ENCODE results near the gene HLA-A. TPM values are rescaled to one million over a fixed set of nuclear protein-coding genes. Genes with fewer than 3 reads are reported as not detected.

HLA-A gene
- total and polyA plus RNA-seq, 2 experiments from 2014 or later = 170 to 203 TPM

DNA sequence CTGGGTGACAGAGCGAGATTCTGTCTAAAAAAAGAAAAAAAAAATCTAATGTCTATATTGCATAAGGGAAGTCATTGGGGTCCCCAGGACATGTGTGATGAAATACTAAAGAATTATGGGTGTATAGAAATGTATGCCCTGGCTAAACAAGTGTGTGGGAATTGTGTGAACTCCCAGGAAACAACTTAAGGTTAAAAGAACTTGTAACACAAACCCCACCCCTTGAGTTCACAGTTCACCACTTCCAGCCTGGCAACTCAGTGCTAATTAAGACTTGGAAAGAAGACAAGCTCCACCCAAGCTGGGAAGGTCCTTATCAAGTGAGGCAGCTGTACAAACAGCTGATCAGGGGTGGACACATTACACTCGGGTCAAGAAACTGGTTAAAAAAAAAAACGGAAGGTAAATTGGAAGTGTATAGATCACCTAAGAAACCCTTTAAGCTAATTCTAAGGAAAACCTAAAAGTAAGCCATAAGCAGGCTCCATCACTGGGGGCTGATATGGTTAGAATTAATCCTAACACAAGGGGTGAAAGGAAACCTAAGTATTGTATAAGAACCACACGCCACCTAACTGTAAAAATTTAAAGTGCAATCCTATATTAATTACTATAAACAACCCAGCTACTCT lies 25.2 kb downstream of the HLA-A start:
- Mint-ChIP-seq H3K27me3 (ENCODE audit: insufficient read depth, low read depth, poor library complexity) (peaks cover 12% of the 10 kb centered on the region), H3K4me1 (peaks cover 59% of the 10 kb centered on the region), H3K36me3 (ENCODE audit: low read depth) (no peaks in the 10 kb centered on the region; the same call in 2 of the 3 replicates), H3K27ac (no peak overlapping the region), H3K4me3 (no peak overlapping the region), H3K9me3 (no peaks in the 10 kb centered on the region; the same call in 2 of the 3 replicates)
- peaks cover 37% of the 10 kb centered on the region for H3K4me1 ChIP-seq (ENCODE audit: insufficient read depth)
- TF ChIP-seq, protein P1, sequence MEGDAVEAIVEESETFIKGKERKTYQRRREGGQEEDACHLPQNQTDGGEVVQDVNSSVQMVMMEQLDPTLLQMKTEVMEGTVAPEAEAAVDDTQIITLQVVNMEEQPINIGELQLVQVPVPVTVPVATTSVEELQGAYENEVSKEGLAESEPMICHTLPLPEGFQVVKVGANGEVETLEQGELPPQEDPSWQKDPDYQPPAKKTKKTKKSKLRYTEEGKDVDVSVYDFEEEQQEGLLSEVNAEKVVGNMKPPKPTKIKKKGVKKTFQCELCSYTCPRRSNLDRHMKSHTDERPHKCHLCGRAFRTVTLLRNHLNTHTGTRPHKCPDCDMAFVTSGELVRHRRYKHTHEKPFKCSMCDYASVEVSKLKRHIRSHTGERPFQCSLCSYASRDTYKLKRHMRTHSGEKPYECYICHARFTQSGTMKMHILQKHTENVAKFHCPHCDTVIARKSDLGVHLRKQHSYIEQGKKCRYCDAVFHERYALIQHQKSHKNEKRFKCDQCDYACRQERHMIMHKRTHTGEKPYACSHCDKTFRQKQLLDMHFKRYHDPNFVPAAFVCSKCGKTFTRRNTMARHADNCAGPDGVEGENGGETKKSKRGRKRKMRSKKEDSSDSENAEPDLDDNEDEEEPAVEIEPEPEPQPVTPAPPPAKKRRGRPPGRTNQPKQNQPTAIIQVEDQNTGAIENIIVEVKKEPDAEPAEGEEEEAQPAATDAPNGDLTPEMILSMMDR (conservative IDR thresholded peaks at IDR 0.05; ENCODE audit: low read depth in 2 of 2) = peak in 1 of 2 experiments; percentile 24; a peak in 2 of 4 replicates
- TF ChIP-seq CREB1 (CRISPR knock-in tag; IDR thresholded peaks at IDR 0.05; ENCODE audit: low read depth) = no peak
- H2AFZ ChIP-seq = no peak overlapping the region
- H3K27me3 ChIP-seq (ENCODE audit: insufficient read depth) = peaks cover 9% of the 10 kb centered on the region
- H3K79me2 ChIP-seq (replicated peaks; ENCODE audit: insufficient read depth) = no peaks in the 10 kb centered on the region
- H4K20me1 ChIP-seq (replicated peaks; ENCODE audit: insufficient read depth) = no peaks in the 10 kb centered on the region
- ATAC-seq (no peak), DNase-seq (ENCODE audit: low spot score) (no peak)
- H3K4me3 ChIP-seq = no peak overlapping the region
- no peaks in the 10 kb centered on the region for H3K36me3 ChIP-seq (ENCODE audit: insufficient read depth)
- H3K9me2 ChIP-seq (ENCODE audit: insufficient read depth) = no peaks in the 10 kb centered on the region
- H3F3A ChIP-seq (replicated peaks; ENCODE audit: low read depth) = peaks cover 4% of the 10 kb centered on the region; the same call in 1 of the 2 replicates
- no peak overlapping the region for H3K4me2 ChIP-seq
- no peak overlapping the region for H3K27ac ChIP-seq (ENCODE audit: low read depth)

GRCh38 chr6:29968130-29968529 lies 25.8 kb downstream of the HLA-A start:
- no peaks in the 10 kb centered on the region; the same call in 2 of the 3 replicates for H3K36me3 Mint-ChIP-seq (ENCODE audit: low read depth)
- Histone ChIP-seq H3K4me2 (no peak overlapping the region), H3K27ac (ENCODE audit: low read depth) (no peak overlapping the region), H4K20me1 (replicated peaks; ENCODE audit: insufficient read depth) (no peaks in the 10 kb centered on the region), H3K4me3 (no peak overlapping the region), H3K9me2 (ENCODE audit: insufficient read depth) (no peaks in the 10 kb centered on the region), H3K36me3 (ENCODE audit: insufficient read depth) (no peaks in the 10 kb centered on the region), H3K79me2 (replicated peaks; ENCODE audit: insufficient read depth) (no peaks in the 10 kb centered on the region), H3K4me1 (ENCODE audit: insufficient read depth) (peaks cover 37% of the 10 kb centered on the region), H2AFZ (no peak overlapping the region), H3F3A (replicated peaks; ENCODE audit: low read depth) (peaks cover 4% of the 10 kb centered on the region; the same call in 1 of the 2 replicates), H3K27me3 (ENCODE audit: insufficient read depth) (peaks cover 15% of the 10 kb centered on the region)
- H3K9me3 Mint-ChIP-seq = no peaks in the 10 kb centered on the region
- ATAC-seq (no peak), DNase-seq (ENCODE audit: low spot score) (peak; percentile 27)
- H3K27me3 Mint-ChIP-seq (ENCODE audit: insufficient read depth, low read depth, poor library complexity) = peaks cover 14% of the 10 kb centered on the region
- H3K4me3 Mint-ChIP-seq = no peak overlapping the region
- H3K4me1 Mint-ChIP-seq = peaks cover 53% of the 10 kb centered on the region
- H3K27ac Mint-ChIP-seq = no peak overlapping the region
- TF ChIP-seq ZNF331 (CRISPR knock-in tag; IDR thresholded peaks at IDR 0.05; ENCODE audit: low read depth) (no peak), ZNF462 (CRISPR knock-in tag; IDR thresholded peaks at IDR 0.05) (no peak), REST (IDR thresholded peaks at IDR 0.05; ENCODE audit: unreplicated experiment) (no peak), POLR2AphosphoS5 (IDR thresholded peaks at IDR 0.05; ENCODE audit: low read depth) (no peak), EZH2phosphoT487 (IDR thresholded peaks at IDR 0.05; ENCODE audit: unreplicated experiment) (no peak), STAT1 (IDR thresholded peaks at IDR 0.05; ENCODE audit: unreplicated experiment) (no peak), JUNB (IDR thresholded peaks at IDR 0.05; ENCODE audit: unreplicated experiment) (no peak), EZH2 (IDR thresholded peaks at IDR 0.05; ENCODE audit: low read depth, unreplicated experiment) (no peak)
